ENCODE results near the gene SPTLC3. TPM values are rescaled to one million over a fixed set of nuclear protein-coding genes. Genes with fewer than 3 reads are reported as not detected.

Gene SPTLC3
- total and polyA plus RNA-seq, 7 experiments from 2014 or later = 0.24 to 2.4 (median 0.73) TPM

- CTCF ChIA-PET = no interaction called here
- H3K27me3 ChIP-seq (ENCODE audit: control insufficient read depth in 2 of 2, insufficient read depth in 2 of 2, low read length in 2 of 2) = no peaks in the 10 kb centered on the region
- H3K9me3 Mint-ChIP-seq = peaks cover 0 to 6% (median 0%) of the 10 kb centered on the region in 11 donors
These were observed 139.2 kb downstream of the SPTLC3 start for GRCh38 chr20:13147971-13148370.

GRCh38 chr20:13148402-13148801 is 139.6 kb downstream of the SPTLC3 start:
- Mint-ChIP-seq H3K9me3 (peaks cover 0 to 6% (median 0%) of the 10 kb centered on the region in 11 donors), H3K36me3 (no peaks in the 10 kb centered on the region), H3K4me3 (no peak overlapping the region), H3K4me1 (no peaks in the 10 kb centered on the region), H3K27ac (peak overlapping the region in 1 of 9 donors; percentile 73), H3K27me3 (peaks cover 0 to 5% (median 0%) of the 10 kb centered on the region in 5 donors)
- Histone ChIP-seq H3K36me3 (ENCODE audit: control insufficient read depth in 2 of 3, insufficient read depth in 3 of 3, low read length in 3 of 3) (no peaks in the 10 kb centered on the region), H3K4me1 (ENCODE audit: control insufficient read depth in 2 of 2, insufficient read depth in 2 of 2, low read length in 2 of 2) (no peaks in the 10 kb centered on the region), H3K27ac (ENCODE audit: low read depth, low read length) (no peak overlapping the region), H3K4me3 (ENCODE audit: low read length) (no peak overlapping the region), H3K9me3 (ENCODE audit: control insufficient read depth in 2 of 3, low read length in 3 of 3) (no peaks in the 10 kb centered on the region), H3K27me3 (ENCODE audit: control insufficient read depth in 2 of 2, insufficient read depth in 2 of 2, low read length in 2 of 2) (no peaks in the 10 kb centered on the region)
- ChIA-PET CTCF (no interaction called here), POLR2A (no interaction called here)
- no peak for DNase-seq
- ATAC-seq = no peak
- intact Hi-C loops (cut with micrococcal nuclease) = no loop called here

More at GRCh38 chr20:13147971-13148370, 139.2 kb downstream of the SPTLC3 start:
- no peaks in the 10 kb centered on the region for H3K9me3 ChIP-seq (ENCODE audit: control insufficient read depth in 2 of 3, low read length in 3 of 3)
- no peak overlapping the region for H3K4me3 ChIP-seq (ENCODE audit: low read length)
- Mint-ChIP-seq H3K27ac (peak overlapping the region in 1 of 9 donors; percentile 73), H3K4me3 (no peak overlapping the region), H3K27me3 (peaks cover 0 to 5% (median 0%) of the 10 kb centered on the region in 5 donors), H3K4me1 (no peaks in the 10 kb centered on the region), H3K36me3 (no peaks in the 10 kb centered on the region)
- H3K36me3 ChIP-seq (ENCODE audit: control insufficient read depth in 2 of 3, insufficient read depth in 3 of 3, low read length in 3 of 3) = no peaks in the 10 kb centered on the region
- no peak for DNase-seq
- POLR2A ChIA-PET = no interaction called here
- no peak for ATAC-seq
- H3K27ac ChIP-seq (ENCODE audit: low read depth, low read length) = no peak overlapping the region
- intact Hi-C loops (cut with micrococcal nuclease) = no loop called here
- no peaks in the 10 kb centered on the region for H3K4me1 ChIP-seq (ENCODE audit: control insufficient read depth in 2 of 2, insufficient read depth in 2 of 2, low read length in 2 of 2)

- CTCF ChIA-PET = no interaction called here
- POLR2A ChIA-PET = no interaction called here
- Histone ChIP-seq H3K27ac (ENCODE audit: low read depth, low read length) (no peak overlapping the region), H3K36me3 (ENCODE audit: control insufficient read depth in 2 of 3, insufficient read depth in 3 of 3, low read length in 3 of 3) (no peaks in the 10 kb centered on the region), H3K4me3 (ENCODE audit: low read length) (no peak overlapping the region), H3K27me3 (ENCODE audit: control insufficient read depth in 2 of 2, insufficient read depth in 2 of 2, low read length in 2 of 2) (no peaks in the 10 kb centered on the region), H3K4me1 (ENCODE audit: control insufficient read depth in 2 of 2, insufficient read depth in 2 of 2, low read length in 2 of 2) (no peaks in the 10 kb centered on the region), H3K9me3 (ENCODE audit: control insufficient read depth in 2 of 3, low read length in 3 of 3) (no peaks in the 10 kb centered on the region)
- intact Hi-C loops (cut with micrococcal nuclease) = no loop called here
- Mint-ChIP-seq H3K27me3 (peaks cover 0 to 5% (median 0%) of the 10 kb centered on the region in 5 donors), H3K4me1 (no peaks in the 10 kb centered on the region), H3K27ac (no peak overlapping the region), H3K36me3 (no peaks in the 10 kb centered on the region), H3K4me3 (no peak overlapping the region), H3K9me3 (peaks cover 0 to 4% (median 0%) of the 10 kb centered on the region in 11 donors)
- DNase-seq = no peak
- ATAC-seq = no peak
These were observed 140.2 kb downstream of the SPTLC3 start for GRCh38 chr20:13148961-13149360.

DNA sequence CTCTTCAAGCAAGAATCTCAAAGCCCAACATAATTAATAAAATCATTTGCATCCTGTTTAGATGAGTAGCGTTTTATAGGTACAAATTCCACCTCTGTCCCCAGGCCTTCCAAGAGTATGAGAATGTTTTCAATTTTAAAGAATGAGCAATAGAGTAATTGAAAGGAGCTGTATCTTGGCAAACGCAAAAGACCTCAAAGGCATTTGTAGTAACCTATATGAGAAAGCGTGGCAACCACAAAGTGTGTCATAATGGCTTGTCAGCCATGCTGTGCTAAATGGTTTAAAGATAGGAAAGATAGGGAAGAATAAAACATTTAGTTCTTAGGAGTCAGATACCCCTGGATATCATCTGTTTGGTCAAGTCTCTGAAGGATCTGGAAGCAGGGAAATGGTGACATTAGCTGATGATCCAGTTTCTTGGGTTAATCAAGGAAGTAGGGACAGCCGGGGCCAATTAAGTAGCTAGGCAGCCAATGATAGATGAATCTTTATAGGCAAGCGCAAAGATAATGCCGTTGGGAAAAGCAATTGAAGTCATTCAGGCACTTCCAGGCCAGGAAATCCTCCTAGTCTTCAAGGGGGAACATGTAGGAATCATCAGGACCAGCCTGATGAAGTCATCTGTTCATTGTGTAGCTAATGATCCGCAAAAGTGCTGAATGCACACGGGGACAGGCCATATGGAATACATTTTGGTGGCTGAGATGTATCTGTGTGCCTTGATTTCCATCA is 140.8 kb downstream of the SPTLC3 start:
- Histone ChIP-seq H3K27ac (ENCODE audit: low read depth, low read length) (no peak overlapping the region), H3K36me3 (ENCODE audit: control insufficient read depth in 2 of 3, insufficient read depth in 3 of 3, low read length in 3 of 3) (no peaks in the 10 kb centered on the region), H3K4me1 (ENCODE audit: control insufficient read depth in 2 of 2, insufficient read depth in 2 of 2, low read length in 2 of 2) (no peaks in the 10 kb centered on the region), H3K9me3 (ENCODE audit: control insufficient read depth in 2 of 3, low read length in 3 of 3) (no peaks in the 10 kb centered on the region), H3K27me3 (ENCODE audit: control insufficient read depth in 2 of 2, insufficient read depth in 2 of 2, low read length in 2 of 2) (no peaks in the 10 kb centered on the region), H3K4me3 (ENCODE audit: low read length) (no peak overlapping the region)
- no peak overlapping the region for H3K4me3 Mint-ChIP-seq
- intact Hi-C loops (cut with micrococcal nuclease) = no loop called here
- H3K9me3 Mint-ChIP-seq = peaks cover 0 to 1% (median 0%) of the 10 kb centered on the region in 11 donors
- H3K4me1 Mint-ChIP-seq = no peaks in the 10 kb centered on the region
- H3K36me3 Mint-ChIP-seq = peaks cover 0 to 3% (median 0%) of the 10 kb centered on the region in 5 donors
- POLR2A ChIA-PET = no interaction called here
- CTCF ChIA-PET = no interaction called here
- no peak for DNase-seq
- H3K27me3 Mint-ChIP-seq = peaks cover 0 to 5% (median 0%) of the 10 kb centered on the region in 5 donors
- no peak overlapping the region for H3K27ac Mint-ChIP-seq
- no peak for ATAC-seq

DNA sequence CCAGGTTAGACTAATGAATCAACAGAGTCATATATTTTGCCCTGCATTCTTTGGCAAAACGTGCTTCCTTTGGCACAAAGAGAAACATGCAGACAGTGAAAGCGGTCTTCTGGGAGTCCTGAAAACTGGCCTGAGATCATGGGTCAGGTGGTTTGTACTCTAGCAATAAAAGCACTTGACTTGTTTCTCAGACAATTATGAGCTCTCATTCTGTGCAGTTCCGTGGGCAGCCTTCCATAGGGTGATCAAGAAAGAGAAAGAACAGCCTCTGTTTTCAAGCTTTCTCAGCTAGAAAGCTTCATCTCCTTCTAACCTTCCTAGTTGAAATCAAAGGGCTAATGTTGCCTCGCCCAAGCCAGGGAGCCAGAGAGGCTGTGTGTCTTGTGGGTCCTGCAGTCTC is 149.6 kb downstream of the SPTLC3 start:
- Mint-ChIP-seq H3K4me3 (no peak overlapping the region), H3K36me3 (peaks cover 0 to 12% (median 0%) of the 10 kb centered on the region in 5 donors), H3K27me3 (no peaks in the 10 kb centered on the region), H3K4me1 (no peaks in the 10 kb centered on the region), H3K27ac (no peak overlapping the region), H3K9me3 (no peaks in the 10 kb centered on the region)
- Histone ChIP-seq H3K36me3 (ENCODE audit: control insufficient read depth in 2 of 3, insufficient read depth in 3 of 3, low read length in 3 of 3) (no peaks in the 10 kb centered on the region), H3K4me3 (ENCODE audit: low read length) (no peak overlapping the region), H3K27me3 (ENCODE audit: control insufficient read depth in 2 of 2, insufficient read depth in 2 of 2, low read length in 2 of 2) (no peaks in the 10 kb centered on the region), H3K9me3 (ENCODE audit: control insufficient read depth in 2 of 3, low read length in 3 of 3) (no peaks in the 10 kb centered on the region), H3K27ac (ENCODE audit: low read depth, low read length) (no peak overlapping the region), H3K4me1 (ENCODE audit: control insufficient read depth in 2 of 2, insufficient read depth in 2 of 2, low read length in 2 of 2) (no peaks in the 10 kb centered on the region)
- intact Hi-C loops (cut with micrococcal nuclease) = no loop called here
- ATAC-seq (no peak), DNase-seq (no peak)
- CTCF ChIA-PET = no interaction called here
- POLR2A ChIA-PET = no interaction called here

DNA sequence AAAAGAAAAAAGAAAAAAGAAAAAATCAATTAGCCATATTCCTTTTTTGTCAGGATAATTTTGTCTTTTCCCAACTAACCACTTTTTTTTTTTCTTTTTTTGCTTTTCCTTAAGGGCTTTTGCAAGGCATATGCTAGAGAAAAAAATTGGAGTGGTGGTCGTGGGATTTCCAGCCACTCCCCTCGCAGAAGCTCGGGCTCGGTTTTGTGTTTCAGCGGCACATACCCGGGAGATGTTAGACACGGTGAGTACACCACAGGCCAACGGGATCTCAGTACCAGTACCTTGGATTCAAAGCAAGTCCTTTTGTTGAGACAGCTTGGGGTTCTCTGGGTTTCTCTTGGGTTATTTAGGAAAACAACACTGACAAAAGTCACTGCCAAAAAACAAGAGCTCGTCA is 151.1 kb downstream of the SPTLC3 start:
- ATAC-seq (no peak), DNase-seq (no peak)
- Mint-ChIP-seq H3K36me3 (peaks cover 0 to 9% (median 0%) of the 10 kb centered on the region in 5 donors), H3K27ac (no peak overlapping the region), H3K4me3 (no peak overlapping the region), H3K4me1 (no peaks in the 10 kb centered on the region), H3K9me3 (no peaks in the 10 kb centered on the region), H3K27me3 (no peaks in the 10 kb centered on the region)
- Histone ChIP-seq H3K27ac (ENCODE audit: low read depth, low read length) (no peak overlapping the region), H3K27me3 (ENCODE audit: control insufficient read depth in 2 of 2, insufficient read depth in 2 of 2, low read length in 2 of 2) (no peaks in the 10 kb centered on the region), H3K36me3 (ENCODE audit: control insufficient read depth in 2 of 3, insufficient read depth in 3 of 3, low read length in 3 of 3) (no peaks in the 10 kb centered on the region), H3K4me1 (ENCODE audit: control insufficient read depth in 2 of 2, insufficient read depth in 2 of 2, low read length in 2 of 2) (no peaks in the 10 kb centered on the region), H3K4me3 (ENCODE audit: low read length) (no peak overlapping the region), H3K9me3 (ENCODE audit: control insufficient read depth in 2 of 3, low read length in 3 of 3) (no peaks in the 10 kb centered on the region)
- ChIA-PET CTCF (no interaction called here), POLR2A (no interaction called here)
- intact Hi-C loops (cut with micrococcal nuclease) = no loop called here

DNA sequence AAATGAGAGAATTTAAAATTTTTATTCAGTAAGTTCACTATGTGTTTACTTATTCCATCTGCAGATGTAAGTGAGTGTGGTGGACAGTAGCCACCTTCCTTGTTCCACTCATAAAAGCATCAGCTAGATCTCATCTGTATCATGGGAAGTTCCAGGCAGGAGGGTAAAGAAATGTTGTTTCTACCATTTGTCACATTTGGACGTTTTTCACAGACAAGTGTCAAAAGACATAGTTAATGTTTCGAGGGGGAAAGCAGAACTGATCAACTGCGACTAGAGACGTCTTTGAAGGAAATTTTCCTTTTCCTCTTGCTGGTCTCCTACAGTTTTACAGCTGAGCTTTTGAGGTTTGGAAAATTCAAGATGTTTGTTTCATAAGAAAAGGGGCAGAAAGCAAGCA is 156.4 kb downstream of the SPTLC3 start:
- no peak overlapping the region for H3K4me3 Mint-ChIP-seq
- ChIA-PET POLR2A (no interaction called here), CTCF (no interaction called here)
- no peaks in the 10 kb centered on the region for H3K27me3 ChIP-seq (ENCODE audit: control insufficient read depth in 2 of 2, insufficient read depth in 2 of 2, low read length in 2 of 2)
- peaks cover 0 to 9% (median 0%) of the 10 kb centered on the region in 5 donors for H3K36me3 Mint-ChIP-seq
- H3K27ac ChIP-seq (ENCODE audit: low read depth, low read length) = no peak overlapping the region
- H3K36me3 ChIP-seq (ENCODE audit: control insufficient read depth in 2 of 3, insufficient read depth in 3 of 3, low read length in 3 of 3) = no peaks in the 10 kb centered on the region
- no peak for DNase-seq
- no peak overlapping the region for H3K27ac Mint-ChIP-seq
- intact Hi-C loops (cut with micrococcal nuclease) = no loop called here
- H3K4me3 ChIP-seq (ENCODE audit: low read length) = no peak overlapping the region
- no peaks in the 10 kb centered on the region for H3K9me3 ChIP-seq (ENCODE audit: control insufficient read depth in 2 of 3, low read length in 3 of 3)
- no peaks in the 10 kb centered on the region for H3K4me1 Mint-ChIP-seq
- no peak for ATAC-seq
- H3K4me1 ChIP-seq (ENCODE audit: control insufficient read depth in 2 of 2, insufficient read depth in 2 of 2, low read length in 2 of 2) = no peaks in the 10 kb centered on the region
- no peaks in the 10 kb centered on the region for H3K27me3 Mint-ChIP-seq
- H3K9me3 Mint-ChIP-seq = peaks cover 0 to 2% (median 0%) of the 10 kb centered on the region in 11 donors
